ENCODE data around the gene FEZF1.
"Not testable (repeated sequence)": the region's sequence is repeated elsewhere in the genome, so short reads cannot be mapped to it uniquely, and the experiment has no call there.

The FEZF1 gene

DNA sequence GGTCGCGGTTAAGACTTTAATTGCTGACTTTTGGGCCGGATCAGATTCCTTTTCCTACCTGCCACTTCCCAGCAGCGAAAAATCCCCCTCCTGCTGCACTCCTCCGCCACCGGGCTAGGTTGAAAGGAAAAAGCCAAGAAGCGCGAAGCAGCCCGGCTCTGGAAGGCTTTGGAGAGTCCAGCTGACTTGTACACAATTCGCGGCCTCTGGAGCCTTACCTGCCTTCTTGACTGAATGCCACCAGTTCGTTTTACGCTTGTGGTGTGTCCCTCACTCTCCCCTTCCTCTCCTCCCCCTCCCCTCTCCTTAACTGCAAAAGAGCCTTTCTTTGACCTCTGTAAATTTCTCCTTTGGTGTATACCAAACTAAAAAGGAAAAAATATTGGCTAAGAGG is 2.7 kb upstream of the FEZF1 start:
- DNase-seq (ENCODE audit: low read depth), result no peak

DNA sequence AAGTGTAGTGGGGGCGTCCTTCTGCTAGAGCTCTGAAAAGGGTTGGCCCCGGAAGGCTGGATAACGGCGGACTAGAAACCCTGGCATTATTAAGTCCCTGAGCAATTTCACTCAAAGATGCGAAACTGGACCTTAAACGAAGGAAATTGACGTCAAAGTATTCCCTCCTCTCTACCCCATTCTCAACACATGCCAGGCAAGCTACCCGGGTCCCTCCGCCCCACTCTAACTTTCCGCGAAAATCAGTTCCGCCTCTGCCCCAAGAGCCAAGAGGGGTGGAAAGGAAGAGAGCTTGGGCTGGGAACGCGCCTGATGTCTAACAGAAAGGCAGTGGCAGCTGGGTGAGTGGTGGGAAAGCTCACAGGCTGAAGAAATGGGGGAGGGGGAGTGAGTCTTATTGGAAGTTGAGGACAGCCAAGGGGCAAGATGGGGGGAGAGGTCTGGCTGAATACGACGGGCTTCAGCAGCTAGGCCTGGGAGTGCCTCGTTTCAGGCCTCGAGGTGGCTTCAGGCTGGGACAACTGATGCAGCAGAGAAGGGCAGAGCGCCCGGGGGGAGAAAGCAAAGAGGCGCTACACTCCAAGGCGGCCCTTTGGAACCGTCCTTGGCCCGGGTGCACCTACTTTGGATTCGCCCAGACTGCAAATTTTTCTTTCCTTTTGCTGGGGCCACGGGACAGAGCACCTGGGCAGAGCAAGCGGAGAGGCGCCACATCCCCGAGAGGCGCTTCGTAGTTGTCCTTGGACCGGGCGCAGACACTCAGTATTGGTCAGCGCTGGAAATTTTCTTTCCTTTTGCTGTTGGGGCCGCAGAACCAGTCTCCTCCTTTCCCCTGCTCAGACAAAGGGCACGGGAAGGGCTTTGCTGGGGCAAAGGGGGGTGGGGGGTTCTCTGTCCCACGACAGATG is 2.0 kb upstream of the FEZF1 start:
- no peak for DNase-seq (ENCODE audit: low read depth)

DNA sequence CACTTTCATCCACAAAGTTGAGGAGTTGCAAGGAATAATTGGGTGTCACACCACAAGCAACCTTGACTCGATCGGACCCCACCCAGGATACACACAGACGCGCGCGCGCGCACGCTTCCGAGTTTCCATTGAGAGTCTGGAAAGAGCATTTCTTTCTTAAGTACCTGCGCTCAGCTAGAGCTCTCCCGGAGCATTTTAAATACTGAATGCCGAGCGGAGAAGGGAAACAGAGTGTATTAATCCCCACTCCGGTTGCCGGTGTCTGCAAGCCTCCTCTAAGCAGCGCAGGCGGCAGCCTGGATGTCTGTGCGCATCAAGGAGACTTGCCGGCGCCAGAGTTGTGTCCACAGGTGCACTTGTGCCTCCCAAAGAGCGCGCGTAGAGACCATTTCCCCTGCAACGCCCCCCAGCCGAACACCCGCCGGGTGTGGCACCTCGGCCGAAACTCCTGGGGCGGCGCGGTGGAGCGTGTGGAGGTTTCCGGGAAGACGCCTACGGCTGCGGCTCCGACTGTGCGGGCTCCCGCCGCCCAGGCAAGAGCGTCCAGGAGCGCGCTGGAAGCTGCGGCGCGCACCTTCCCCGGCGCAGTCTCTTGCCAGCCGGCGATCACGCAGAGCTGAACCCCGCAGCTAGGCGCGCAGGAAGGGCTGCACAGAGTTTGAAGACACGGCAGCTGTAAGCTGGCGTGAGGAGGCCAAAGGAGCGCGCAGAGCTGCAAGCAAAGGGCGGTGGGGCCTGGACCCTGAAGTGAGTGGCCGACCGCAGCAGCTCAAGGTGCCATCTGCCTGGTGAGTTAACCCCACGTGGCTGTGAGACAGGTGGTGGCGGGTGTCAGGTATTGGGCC is 1.1 kb upstream of the FEZF1 start:
- no peak for DNase-seq (ENCODE audit: low read depth)

DNA sequence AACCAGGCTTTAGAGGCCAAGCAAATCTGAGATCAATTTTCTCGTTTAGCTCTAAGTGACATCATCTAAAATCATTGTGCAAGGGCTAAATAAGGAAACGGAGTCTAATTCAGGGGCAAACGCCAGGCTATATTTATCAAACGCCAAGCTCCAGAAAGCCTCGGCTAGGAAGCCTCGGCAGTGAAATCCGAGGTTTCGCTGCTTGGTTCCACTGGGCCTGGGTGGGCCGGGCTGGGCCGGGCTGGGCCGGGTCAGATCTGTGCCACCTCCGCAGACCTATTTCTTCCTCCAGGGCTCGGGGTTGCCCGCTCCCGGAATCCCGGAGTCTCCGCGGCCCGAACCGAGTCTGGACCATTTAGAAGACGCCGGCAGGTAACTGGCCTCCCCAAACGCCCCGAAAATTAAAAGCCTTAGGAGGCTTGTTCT is 459 bp upstream of the FEZF1 start:
- DNase-seq (ENCODE audit: low read depth), result no peak

- no peak for DNase-seq (ENCODE audit: low read depth)
These were observed 825 bp downstream of the FEZF1 start for GRCh38 chr7:122303531-122304318.

DNA sequence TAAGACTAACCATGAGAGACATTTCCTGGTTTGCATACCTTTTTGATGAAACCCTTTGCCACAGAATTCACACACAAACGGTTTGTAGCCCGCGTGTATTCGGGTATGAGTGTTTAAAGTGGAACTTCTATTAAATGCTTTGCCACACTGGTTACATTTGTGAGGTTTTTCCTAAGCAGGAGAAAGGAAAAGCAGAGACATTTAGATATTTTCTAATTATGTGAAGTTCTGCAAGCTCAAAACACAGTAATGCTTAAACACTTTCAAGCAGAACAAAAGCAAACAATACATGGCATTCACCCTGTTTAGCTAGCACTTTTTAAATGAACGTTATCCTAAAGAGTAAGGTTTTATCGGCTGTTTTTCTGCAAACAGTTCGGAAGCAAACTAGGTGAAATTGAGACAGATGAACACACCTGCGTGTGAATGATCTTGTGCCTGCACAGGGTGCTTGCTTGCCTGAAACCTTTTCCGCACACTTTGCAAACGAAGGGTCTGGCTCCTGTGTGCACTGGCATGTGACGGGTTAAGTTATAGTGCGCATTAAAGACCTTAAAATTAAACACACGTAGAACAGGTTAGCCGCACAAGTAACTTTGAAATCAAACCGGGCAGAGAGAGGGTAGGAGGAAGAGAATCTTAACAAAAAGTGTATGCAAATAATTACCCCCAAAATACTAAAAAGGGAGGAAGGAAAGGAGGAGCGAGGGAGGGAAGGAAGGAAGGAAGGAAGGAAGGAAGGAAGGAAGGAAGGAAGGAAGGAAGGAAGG is 1.6 kb downstream of the FEZF1 start:
- DNase-seq (ENCODE audit: low read depth), result no peak

DNA sequence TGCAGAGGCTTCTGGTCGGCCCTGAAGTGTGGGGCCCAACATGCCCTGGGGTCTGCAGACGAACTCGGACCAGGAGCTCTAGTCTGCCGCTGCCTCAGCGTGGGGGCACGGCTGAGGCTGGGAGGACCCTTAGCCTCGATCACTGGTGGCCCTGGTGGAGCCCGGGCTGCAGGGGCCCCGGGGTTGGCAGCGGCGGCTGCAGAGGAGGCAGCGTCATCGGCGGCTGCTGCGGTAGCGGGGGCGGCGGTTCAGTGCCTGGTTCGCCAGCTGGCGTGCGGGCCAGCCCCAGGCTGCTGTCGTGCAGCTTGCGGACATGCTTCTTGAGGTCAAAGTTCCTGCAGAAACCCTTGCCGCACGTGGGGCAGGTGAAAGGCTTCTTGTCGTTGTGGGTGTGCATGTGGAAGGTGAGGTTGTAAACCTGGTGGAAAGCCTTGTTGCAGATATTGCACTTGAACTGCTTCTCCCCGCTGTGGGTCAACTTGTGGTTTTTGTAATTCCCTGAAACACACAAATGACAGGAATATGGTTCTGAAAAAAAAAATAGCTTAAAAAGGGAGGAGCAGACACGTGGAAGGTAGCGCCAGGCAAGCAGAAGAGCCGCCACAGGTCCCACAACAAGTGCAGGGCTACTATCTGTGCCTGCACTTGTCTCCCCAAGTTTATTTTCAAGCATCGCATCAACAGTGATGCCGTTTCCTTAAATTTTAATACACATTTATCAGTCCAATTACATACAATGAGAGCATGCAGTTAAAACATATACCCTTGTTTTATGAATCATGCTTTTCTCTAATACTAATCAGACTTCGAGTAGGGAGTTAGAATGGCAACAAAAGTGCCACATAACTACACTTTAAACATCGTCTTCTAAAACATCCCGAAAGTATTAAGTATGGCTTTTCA is 2.4 kb downstream of the FEZF1 start:
- no peak for DNase-seq (ENCODE audit: low read depth)

GRCh38 chr7:122300956-122301833 is 3.4 kb downstream of the FEZF1 start:
- no peak for DNase-seq (ENCODE audit: low read depth)

DNA sequence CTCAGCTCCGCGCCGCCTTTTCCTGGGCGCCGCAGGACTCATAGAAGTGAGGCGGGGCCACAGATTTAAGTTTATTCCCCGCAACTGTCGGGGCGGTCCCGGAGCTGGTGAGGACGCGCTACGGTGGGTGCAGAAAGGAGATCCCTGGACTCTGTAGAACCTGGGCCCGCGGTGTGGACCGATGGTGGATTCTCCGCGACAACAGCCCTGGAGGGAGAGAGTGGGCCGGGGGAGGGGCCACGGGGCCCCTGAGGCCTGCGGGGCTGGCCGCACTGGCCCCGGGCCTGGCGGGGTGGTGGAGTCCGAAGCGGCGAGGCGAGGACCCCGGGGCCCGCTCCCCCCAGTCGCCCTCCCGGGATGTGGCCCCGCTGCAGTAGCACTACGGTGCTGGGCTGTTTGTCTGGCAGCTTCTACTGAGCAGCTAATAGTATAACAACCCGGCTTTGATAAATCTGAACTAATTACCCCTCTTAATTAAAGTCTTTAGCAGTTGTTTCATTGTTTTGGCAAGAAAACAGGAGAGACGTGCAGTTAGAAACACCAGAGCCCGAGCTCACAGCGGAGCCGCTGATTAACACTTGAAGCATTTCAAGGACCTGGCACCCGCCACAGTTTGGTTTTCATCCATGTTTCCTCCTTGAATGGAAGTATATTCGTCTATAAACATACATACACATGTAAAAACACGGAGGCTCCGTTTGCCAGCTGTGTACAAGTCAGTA is 4.2 kb downstream of the FEZF1 start:
- DNase-seq (ENCODE audit: low read depth), result no peak

GRCh38 chr7:122299624-122300210 is 4.8 kb downstream of the FEZF1 start:
- no peak for DNase-seq (ENCODE audit: low read depth)

DNA sequence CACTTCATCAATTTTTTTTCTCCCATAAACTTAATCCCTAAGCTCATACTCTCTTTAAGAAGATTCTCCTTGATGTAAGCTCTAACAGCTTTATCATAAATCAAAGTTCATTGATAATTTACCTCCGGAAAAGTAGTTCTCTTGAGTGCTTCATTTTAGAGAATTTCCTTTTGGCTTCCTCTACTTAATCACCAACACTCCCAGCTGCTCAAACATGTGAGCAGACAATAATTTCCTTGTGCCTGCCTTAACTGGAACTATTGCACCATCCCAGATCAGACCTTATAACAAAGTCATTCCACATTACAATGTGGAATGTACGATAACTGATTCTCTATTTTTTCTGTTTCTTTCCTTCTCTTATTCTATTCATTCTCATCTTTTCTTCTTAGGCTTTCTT is 5.9 kb downstream of the FEZF1 start:
- no peak for DNase-seq (ENCODE audit: low read depth)

- no peak for DNase-seq (ENCODE audit: low read depth)
These were observed 6.4 kb downstream of the FEZF1 start for GRCh38 chr7:122298131-122298530.

DNA sequence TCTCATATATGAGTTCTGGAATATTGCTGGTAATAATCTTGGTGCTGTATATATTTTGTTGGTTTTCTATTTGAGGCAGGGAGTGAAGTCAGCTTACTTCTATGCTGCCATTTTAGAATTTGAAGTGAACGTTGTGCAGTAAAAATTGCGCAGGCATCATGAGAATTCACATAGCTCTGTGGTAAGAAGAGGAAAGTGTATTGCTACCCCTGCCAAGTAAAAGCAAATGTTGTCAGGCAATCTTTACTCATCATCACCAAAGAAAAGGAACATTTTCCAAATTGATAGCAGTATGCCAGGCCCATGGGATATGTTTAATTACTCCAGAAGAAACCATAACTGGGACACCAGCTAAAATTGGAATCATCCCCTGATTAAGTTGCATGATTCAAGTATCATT is 13.4 kb downstream of the FEZF1 start:
- DNase-seq (ENCODE audit: low read depth), result no peak

GRCh38 chr7:122290476-122290875 is 14.1 kb downstream of the FEZF1 start:
- no peak for DNase-seq (ENCODE audit: low read depth)

GRCh38 chr7:122289426-122289825 is 15.1 kb downstream of the FEZF1 start:
- no peak for DNase-seq (ENCODE audit: low read depth)

DNA sequence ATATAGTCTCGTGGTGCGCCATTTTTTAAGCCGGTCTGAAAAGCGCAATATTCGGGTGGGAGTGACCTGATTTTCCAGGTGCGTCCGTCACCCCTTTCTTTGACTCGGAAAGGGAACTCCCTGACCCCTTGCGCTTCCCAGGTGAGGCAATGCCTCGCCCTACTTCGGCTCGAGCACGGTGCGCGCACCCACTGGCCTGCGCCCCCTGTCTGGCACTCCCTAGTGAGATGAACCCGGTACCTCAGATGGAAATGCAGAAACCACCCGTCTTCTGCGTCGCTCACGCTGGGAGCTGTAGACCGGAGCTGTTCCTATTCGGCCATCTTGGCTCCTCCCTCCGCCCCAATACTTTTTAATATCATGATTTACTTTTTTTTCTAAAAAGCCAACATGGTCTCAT is 19.9 kb downstream of the FEZF1 start:
- DNase-seq (ENCODE audit: low read depth), result not testable (repeated sequence)

GRCh38 chr7:122273117-122273516 is 31.4 kb downstream of the FEZF1 start:
- no peak for DNase-seq (ENCODE audit: low read depth)

- no peak for DNase-seq (ENCODE audit: low read depth)
These were observed 35.3 kb downstream of the FEZF1 start for GRCh38 chr7:122269241-122269640.

Measured in HS-5 (cell line).